SJCRH30 (cell line): Measurements from ENCODE around the gene SEC22A. TPM values are rescaled to one million over a fixed set of nuclear protein-coding genes. Genes with fewer than 3 reads are reported as not detected.
"Not testable (repeated sequence)": the region's sequence is repeated elsewhere in the genome, so short reads cannot be mapped to it uniquely, and the experiment has no call there.

Experiments used
- DNase-seq, 2 experiments: peaks; one replicate each; pipeline ENCODE4 v3.0.0-alpha.2; 2015 to 2020
- H3K27ac ChIP-seq: fragments of 250-450 bp; sonication (Bioruptor Pico); 2 replicates; pipeline ENCODE4 v1.5.1; 2020; ENCODE audit warnings: mild to moderate bottlenecking, moderate library complexity
- H3K27me3 ChIP-seq: fragments of 250-450 bp; sonication (Bioruptor Pico); 2 replicates; pipeline ENCODE4 v1.5.1; 2020; ENCODE audit warnings: mild to moderate bottlenecking, moderate library complexity
- H3K36me3 ChIP-seq: fragments of 250-450 bp; sonication (Bioruptor Pico); 2 replicates; pipeline ENCODE4 v1.5.1; 2020; ENCODE audit warnings: mild to moderate bottlenecking, moderate library complexity
- H3K4me1 ChIP-seq: fragments of 250-450 bp; sonication (Bioruptor Pico); 2 replicates; pipeline ENCODE4 v1.5.1; 2020; ENCODE audit warnings: mild to moderate bottlenecking, moderate library complexity
- H3K4me3 ChIP-seq: fragments of 250-450 bp; sonication (Bioruptor Pico); 2 replicates; pipeline ENCODE4 v1.5.1; 2020; ENCODE audit warnings: mild to moderate bottlenecking, moderate library complexity
- H3K9me3 ChIP-seq: fragments of 250-450 bp; sonication (Bioruptor Pico); replicated peaks from 2 replicates; pipeline ENCODE4 v1.5.1; 2020; ENCODE audit warnings: mild to moderate bottlenecking, moderate library complexity
- total RNA-seq: library from RNA; depleted of rRNA; stranded (reverse); fragments of >200 nt; shearing (Covaris generic); gene quantifications from 2 replicates; pipeline ENCODE4 v1.2.3, GENCODE V29; 2014

The SEC22A gene
- total RNA-seq, 1 experiment from 2014 or later = 35.3 TPM

GRCh38 chr3:123218990-123219389 is 17.2 kb downstream of the SEC22A start:
- Histone ChIP-seq H3K27ac (no peak overlapping the region), H3K36me3 (peaks cover 2% of the 10 kb centered on the region), H3K4me1 (no peaks in the 10 kb centered on the region), H3K4me3 (no peak overlapping the region), H3K9me3 (no peaks in the 10 kb centered on the region), H3K27me3 (no peaks in the 10 kb centered on the region)
- no peak for DNase-seq

GRCh38 chr3:123221369-123221768 is 19.6 kb downstream of the SEC22A start:
- not testable (repeated sequence) for H3K9me3 ChIP-seq, DNase-seq, H3K27ac ChIP-seq, H3K27me3 ChIP-seq, H3K4me1 ChIP-seq, H3K4me3 ChIP-seq
- peaks cover 13% of the 10 kb centered on the region for H3K36me3 ChIP-seq

GRCh38 chr3:123225016-123225415 is 23.3 kb downstream of the SEC22A start:
- DNase-seq = no peak

GRCh38 chr3:123226549-123226948 is 24.8 kb downstream of the SEC22A start:
- Histone ChIP-seq H3K27me3 (no peaks in the 10 kb centered on the region), H3K36me3 (peaks cover 28% of the 10 kb centered on the region), H3K9me3 (peaks cover 9% of the 10 kb centered on the region), H3K27ac (no peak overlapping the region), H3K4me1 (no peaks in the 10 kb centered on the region; the same call in 1 of the 2 replicates), H3K4me3 (no peak overlapping the region)
- DNase-seq = no peak

More at GRCh38 chr3:123225016-123225415, 23.3 kb downstream of the SEC22A start:
- H3K4me3 ChIP-seq = no peak overlapping the region
- peaks cover 9% of the 10 kb centered on the region for H3K9me3 ChIP-seq
- H3K27ac ChIP-seq = peak overlapping the region; percentile 7; the same call in 1 of the 2 replicates
- H3K36me3 ChIP-seq = peaks cover 26% of the 10 kb centered on the region
- no peaks in the 10 kb centered on the region; the same call in 1 of the 2 replicates for H3K4me1 ChIP-seq
- no peaks in the 10 kb centered on the region for H3K27me3 ChIP-seq

GRCh38 chr3:123229145-123229544 is 27.4 kb downstream of the SEC22A start:
- Histone ChIP-seq H3K27me3 (no peaks in the 10 kb centered on the region), H3K9me3 (peaks cover 9% of the 10 kb centered on the region), H3K4me3 (no peak overlapping the region), H3K4me1 (no peaks in the 10 kb centered on the region; the same call in 1 of the 2 replicates), H3K36me3 (peaks cover 28% of the 10 kb centered on the region), H3K27ac (no peak overlapping the region)
- DNase-seq = peak in 1 of 2 experiments; percentile 9

- Histone ChIP-seq H3K4me3 (no peak overlapping the region), H3K4me1 (no peaks in the 10 kb centered on the region), H3K9me3 (no peaks in the 10 kb centered on the region), H3K36me3 (no peaks in the 10 kb centered on the region; the same call in 1 of the 2 replicates), H3K27me3 (no peaks in the 10 kb centered on the region), H3K27ac (no peak overlapping the region)
- no peak for DNase-seq
Observed at GRCh38 chr3:123236902-123237301, 35.2 kb downstream of the SEC22A start.

GRCh38 chr3:123239186-123239585 is 37.4 kb downstream of the SEC22A start:
- H3K27ac ChIP-seq, H3K9me3 ChIP-seq, H3K36me3 ChIP-seq, H3K4me1 ChIP-seq, DNase-seq, H3K27me3 ChIP-seq, H3K4me3 ChIP-seq: not testable (repeated sequence)

GRCh38 chr3:123239756-123240155 is 38.0 kb downstream of the SEC22A start:
- DNase-seq = no peak
- H3K27me3 ChIP-seq = no peaks in the 10 kb centered on the region
- H3K36me3 ChIP-seq = no peaks in the 10 kb centered on the region; the same call in 1 of the 2 replicates
- no peak overlapping the region for H3K27ac ChIP-seq
- no peak overlapping the region for H3K4me3 ChIP-seq
- no peaks in the 10 kb centered on the region for H3K4me1 ChIP-seq
- H3K9me3 ChIP-seq = no peaks in the 10 kb centered on the region

GRCh38 chr3:123244128-123244527 is 42.4 kb downstream of the SEC22A start:
- H3K27ac ChIP-seq = no peak overlapping the region
- DNase-seq = peak in 1 of 2 experiments; percentile 13
- peaks cover 4% of the 10 kb centered on the region; the same call in 1 of the 2 replicates for H3K36me3 ChIP-seq
- no peak overlapping the region for H3K4me3 ChIP-seq
- no peaks in the 10 kb centered on the region for H3K27me3 ChIP-seq
- H3K9me3 ChIP-seq = no peaks in the 10 kb centered on the region
- H3K4me1 ChIP-seq = peaks cover 7% of the 10 kb centered on the region

GRCh38 chr3:123246866-123247265 is 45.1 kb downstream of the SEC22A start:
- peak; percentile 17 to 57 for DNase-seq
- H3K27ac ChIP-seq = peak overlapping the region; percentile 23

GRCh38 chr3:123256256-123256655 is 54.5 kb downstream of the SEC22A start:
- Histone ChIP-seq H3K4me1 (no peaks in the 10 kb centered on the region), H3K27ac (no peak overlapping the region), H3K9me3 (no peaks in the 10 kb centered on the region), H3K27me3 (no peaks in the 10 kb centered on the region), H3K4me3 (no peak overlapping the region), H3K36me3 (peaks cover 2% of the 10 kb centered on the region; the same call in 1 of the 2 replicates)
- DNase-seq = no peak

More at GRCh38 chr3:123246866-123247265, 45.1 kb downstream of the SEC22A start:
- H3K4me1 ChIP-seq = peaks cover 7% of the 10 kb centered on the region
- H3K9me3 ChIP-seq = no peaks in the 10 kb centered on the region
- H3K4me3 ChIP-seq = no peak overlapping the region
- peaks cover 6% of the 10 kb centered on the region; the same call in 1 of the 2 replicates for H3K36me3 ChIP-seq
- no peaks in the 10 kb centered on the region for H3K27me3 ChIP-seq

- DNase-seq = no peak
- Histone ChIP-seq H3K9me3 (no peaks in the 10 kb centered on the region), H3K4me1 (no peaks in the 10 kb centered on the region), H3K27me3 (no peaks in the 10 kb centered on the region), H3K4me3 (no peak overlapping the region), H3K27ac (no peak overlapping the region), H3K36me3 (no peaks in the 10 kb centered on the region)
Observed at GRCh38 chr3:123258359-123258758, 56.6 kb downstream of the SEC22A start.

- Histone ChIP-seq H3K36me3 (no peaks in the 10 kb centered on the region), H3K4me3 (no peak overlapping the region), H3K4me1 (no peaks in the 10 kb centered on the region), H3K27ac (no peak overlapping the region), H3K9me3 (no peaks in the 10 kb centered on the region), H3K27me3 (no peaks in the 10 kb centered on the region)
- peak in 1 of 2 experiments; percentile 61 for DNase-seq
Observed at GRCh38 chr3:123258811-123259420, 57.2 kb downstream of the SEC22A start.

- Histone ChIP-seq H3K4me3 (no peak overlapping the region), H3K27ac (no peak overlapping the region), H3K9me3 (no peaks in the 10 kb centered on the region), H3K27me3 (no peaks in the 10 kb centered on the region), H3K36me3 (no peaks in the 10 kb centered on the region; the same call in 1 of the 2 replicates), H3K4me1 (no peaks in the 10 kb centered on the region)
- DNase-seq = no peak
Observed at GRCh38 chr3:123261666-123262065, 59.9 kb downstream of the SEC22A start.

GRCh38 chr3:123262226-123262625 is 60.5 kb downstream of the SEC22A start:
- no peak overlapping the region for H3K27ac ChIP-seq

GRCh38 chr3:123262868-123263267 is 61.1 kb downstream of the SEC22A start:
- H3K9me3 ChIP-seq = no peaks in the 10 kb centered on the region
- H3K27me3 ChIP-seq = no peaks in the 10 kb centered on the region
- H3K36me3 ChIP-seq = no peaks in the 10 kb centered on the region; the same call in 1 of the 2 replicates
- H3K27ac ChIP-seq = no peak overlapping the region
- no peak for DNase-seq
- H3K4me1 ChIP-seq = no peaks in the 10 kb centered on the region
- H3K4me3 ChIP-seq = no peak overlapping the region

More at GRCh38 chr3:123262226-123262625, 60.5 kb downstream of the SEC22A start:
- H3K4me3 ChIP-seq = no peak overlapping the region
- no peaks in the 10 kb centered on the region for H3K27me3 ChIP-seq
- no peaks in the 10 kb centered on the region for H3K4me1 ChIP-seq
- H3K36me3 ChIP-seq = no peaks in the 10 kb centered on the region; the same call in 1 of the 2 replicates
- DNase-seq = no peak
- H3K9me3 ChIP-seq = no peaks in the 10 kb centered on the region
